Measurements from ENCODE around the gene HMMR.
"Not testable (repeated sequence)": the region's sequence is repeated elsewhere in the genome, so short reads cannot be mapped to it uniquely, and the experiment has no call there.

HMMR gene

GRCh38 chr5:163512526-163512925 lies 52.1 kb downstream of the HMMR start:
- Histone ChIP-seq H3K27me3 (ENCODE audit: control insufficient read depth, insufficient read depth, low read length) (no peaks in the 10 kb centered on the region), H3K36me3 (ENCODE audit: control insufficient read depth, low read depth, low read length) (peaks cover 58% of the 10 kb centered on the region), H3K9me3 (ENCODE audit: control insufficient read depth, low read depth, low read length) (no peaks in the 10 kb centered on the region), H3K9ac (ENCODE audit: low read length) (no peak overlapping the region), H3K4me3 (ENCODE audit: low read length) (no peak overlapping the region), H3K4me1 (ENCODE audit: control insufficient read depth, low read depth, low read length) (peaks cover 12% of the 10 kb centered on the region), H3K27ac (ENCODE audit: low read length) (no peak overlapping the region)

GRCh38 chr5:163525096-163525495 lies 64.7 kb downstream of the HMMR start:
- H3K4me1 ChIP-seq (ENCODE audit: control insufficient read depth, low read depth, low read length), result no peaks in the 10 kb centered on the region
- H3K9me3 ChIP-seq (ENCODE audit: control insufficient read depth, low read depth, low read length), result no peaks in the 10 kb centered on the region
- H3K27me3 ChIP-seq (ENCODE audit: control insufficient read depth, insufficient read depth, low read length), result no peaks in the 10 kb centered on the region
- no peak overlapping the region for H3K4me3 ChIP-seq (ENCODE audit: low read length)
- H3K36me3 ChIP-seq (ENCODE audit: control insufficient read depth, low read depth, low read length), result peaks cover 12% of the 10 kb centered on the region
- H3K9ac ChIP-seq (ENCODE audit: low read length), result no peak overlapping the region
- no peak overlapping the region for H3K27ac ChIP-seq (ENCODE audit: low read length)

GRCh38 chr5:163529698-163530097 lies 69.3 kb downstream of the HMMR start:
- no peaks in the 10 kb centered on the region for H3K9me3 ChIP-seq (ENCODE audit: control insufficient read depth, low read depth, low read length)
- H3K27me3 ChIP-seq (ENCODE audit: control insufficient read depth, insufficient read depth, low read length), result no peaks in the 10 kb centered on the region
- H3K36me3 ChIP-seq (ENCODE audit: control insufficient read depth, low read depth, low read length), result no peaks in the 10 kb centered on the region
- H3K9ac ChIP-seq (ENCODE audit: low read length), result no peak overlapping the region
- peaks cover 23% of the 10 kb centered on the region for H3K4me1 ChIP-seq (ENCODE audit: control insufficient read depth, low read depth, low read length)
- H3K4me3 ChIP-seq (ENCODE audit: low read length), result no peak overlapping the region
- no peak overlapping the region for H3K27ac ChIP-seq (ENCODE audit: low read length)

GRCh38 chr5:163531272-163531671 lies 70.8 kb downstream of the HMMR start:
- peaks cover 31% of the 10 kb centered on the region for H3K4me1 ChIP-seq (ENCODE audit: control insufficient read depth, low read depth, low read length)
- H3K4me3 ChIP-seq (ENCODE audit: low read length), result no peak overlapping the region
- H3K36me3 ChIP-seq (ENCODE audit: control insufficient read depth, low read depth, low read length), result no peaks in the 10 kb centered on the region
- no peak overlapping the region for H3K27ac ChIP-seq (ENCODE audit: low read length)
- H3K9ac ChIP-seq (ENCODE audit: low read length), result no peak overlapping the region
- no peaks in the 10 kb centered on the region for H3K27me3 ChIP-seq (ENCODE audit: control insufficient read depth, insufficient read depth, low read length)
- H3K9me3 ChIP-seq (ENCODE audit: control insufficient read depth, low read depth, low read length), result no peaks in the 10 kb centered on the region

- H3K27me3 ChIP-seq (ENCODE audit: control insufficient read depth, insufficient read depth, low read length), result no peaks in the 10 kb centered on the region
- H3K4me3 ChIP-seq (ENCODE audit: low read length), result no peak overlapping the region
- no peaks in the 10 kb centered on the region for H3K36me3 ChIP-seq (ENCODE audit: control insufficient read depth, low read depth, low read length)
- H3K4me1 ChIP-seq (ENCODE audit: control insufficient read depth, low read depth, low read length), result peaks cover 31% of the 10 kb centered on the region
- no peak overlapping the region for H3K27ac ChIP-seq (ENCODE audit: low read length)
- no peaks in the 10 kb centered on the region for H3K9me3 ChIP-seq (ENCODE audit: control insufficient read depth, low read depth, low read length)
- peak overlapping the region; percentile 21 for H3K9ac ChIP-seq (ENCODE audit: low read length)
Observed at GRCh38 chr5:163532171-163533084, 72.0 kb downstream of the HMMR start.

GRCh38 chr5:163533223-163533622 lies 72.8 kb downstream of the HMMR start:
- H3K9ac ChIP-seq (ENCODE audit: low read length), result peak overlapping the region; percentile 21
- no peaks in the 10 kb centered on the region for H3K27me3 ChIP-seq (ENCODE audit: control insufficient read depth, insufficient read depth, low read length)
- H3K9me3 ChIP-seq (ENCODE audit: control insufficient read depth, low read depth, low read length), result no peaks in the 10 kb centered on the region
- H3K36me3 ChIP-seq (ENCODE audit: control insufficient read depth, low read depth, low read length), result no peaks in the 10 kb centered on the region
- no peak overlapping the region for H3K27ac ChIP-seq (ENCODE audit: low read length)
- no peak overlapping the region for H3K4me3 ChIP-seq (ENCODE audit: low read length)
- H3K4me1 ChIP-seq (ENCODE audit: control insufficient read depth, low read depth, low read length), result peaks cover 31% of the 10 kb centered on the region

GRCh38 chr5:163534492-163535094 lies 74.2 kb downstream of the HMMR start:
- peaks cover 31% of the 10 kb centered on the region for H3K4me1 ChIP-seq (ENCODE audit: control insufficient read depth, low read depth, low read length)
- H3K27me3 ChIP-seq (ENCODE audit: control insufficient read depth, insufficient read depth, low read length), result no peaks in the 10 kb centered on the region
- H3K9ac ChIP-seq (ENCODE audit: low read length), result no peak overlapping the region
- peak overlapping the region; percentile 21 for H3K4me3 ChIP-seq (ENCODE audit: low read length)
- H3K27ac ChIP-seq (ENCODE audit: low read length), result peak overlapping the region; percentile 22
- no peaks in the 10 kb centered on the region for H3K36me3 ChIP-seq (ENCODE audit: control insufficient read depth, low read depth, low read length)
- H3K9me3 ChIP-seq (ENCODE audit: control insufficient read depth, low read depth, low read length), result no peaks in the 10 kb centered on the region

- Histone ChIP-seq H3K9ac (ENCODE audit: low read length) (no peak overlapping the region), H3K9me3 (ENCODE audit: control insufficient read depth, low read depth, low read length) (no peaks in the 10 kb centered on the region), H3K27me3 (ENCODE audit: control insufficient read depth, insufficient read depth, low read length) (no peaks in the 10 kb centered on the region), H3K36me3 (ENCODE audit: control insufficient read depth, low read depth, low read length) (no peaks in the 10 kb centered on the region), H3K4me1 (ENCODE audit: control insufficient read depth, low read depth, low read length) (peaks cover 31% of the 10 kb centered on the region), H3K27ac (ENCODE audit: low read length) (no peak overlapping the region), H3K4me3 (ENCODE audit: low read length) (no peak overlapping the region)
Observed at GRCh38 chr5:163535290-163535689, 74.9 kb downstream of the HMMR start.

GRCh38 chr5:163536442-163536841 lies 76.0 kb downstream of the HMMR start:
- H3K9me3 ChIP-seq (ENCODE audit: control insufficient read depth, low read depth, low read length); H3K36me3 ChIP-seq (ENCODE audit: control insufficient read depth, low read depth, low read length): not testable (repeated sequence)

GRCh38 chr5:163540696-163541095 lies 80.3 kb downstream of the HMMR start:
- Histone ChIP-seq H3K27me3 (ENCODE audit: control insufficient read depth, insufficient read depth, low read length) (no peaks in the 10 kb centered on the region), H3K9me3 (ENCODE audit: control insufficient read depth, low read depth, low read length) (no peaks in the 10 kb centered on the region), H3K27ac (ENCODE audit: low read length) (no peak overlapping the region), H3K4me1 (ENCODE audit: control insufficient read depth, low read depth, low read length) (peaks cover 7% of the 10 kb centered on the region), H3K4me3 (ENCODE audit: low read length) (no peak overlapping the region), H3K9ac (ENCODE audit: low read length) (no peak overlapping the region), H3K36me3 (ENCODE audit: control insufficient read depth, low read depth, low read length) (no peaks in the 10 kb centered on the region)

More at GRCh38 chr5:163536442-163536841, 76.0 kb downstream of the HMMR start:
- H3K4me1 ChIP-seq (ENCODE audit: control insufficient read depth, low read depth, low read length), result peaks cover 29% of the 10 kb centered on the region
- not testable (repeated sequence) for H3K9ac ChIP-seq (ENCODE audit: low read length); H3K27me3 ChIP-seq (ENCODE audit: control insufficient read depth, insufficient read depth, low read length); H3K27ac ChIP-seq (ENCODE audit: low read length); H3K4me3 ChIP-seq (ENCODE audit: low read length)

Measured in iPS-18a (cell line).